IMR-90 (cell line): ENCODE measurements around the gene CD14.
"Not testable (repeated sequence)": the region's sequence is repeated elsewhere in the genome, so short reads cannot be mapped to it uniquely, and the experiment has no call there.

ENCODE experiments used
- MAFK ChIP-seq: IDR thresholded peaks from 2 replicates; pipeline ENCODE4 v1.6.1; 2012; ENCODE audit warnings: low read depth, low read length, improper control_type of control experiment
- POLR2A ChIP-seq: IDR thresholded peaks from 2 replicates; pipeline ENCODE4 v1.6.1; 2012; ENCODE audit warnings: mild to moderate bottlenecking, low read depth, low read length
- TF ChIP-seq, protein P1 (sequence below): fragments of 150-350 bp; IDR thresholded peaks from 2 replicates; pipeline ENCODE4 v1.6.1; 2017; ENCODE audit warnings: mild to moderate bottlenecking, antibody characterized with exemption, low read length, low read depth
- TF ChIP-seq, protein P2 (sequence below): conservative IDR thresholded peaks from 2 replicates; pipeline ENCODE4 v1.5.1; 2012; ENCODE audit warnings: mild to moderate bottlenecking, low read depth, low read length, improper control_type of control experiment

DNA sequence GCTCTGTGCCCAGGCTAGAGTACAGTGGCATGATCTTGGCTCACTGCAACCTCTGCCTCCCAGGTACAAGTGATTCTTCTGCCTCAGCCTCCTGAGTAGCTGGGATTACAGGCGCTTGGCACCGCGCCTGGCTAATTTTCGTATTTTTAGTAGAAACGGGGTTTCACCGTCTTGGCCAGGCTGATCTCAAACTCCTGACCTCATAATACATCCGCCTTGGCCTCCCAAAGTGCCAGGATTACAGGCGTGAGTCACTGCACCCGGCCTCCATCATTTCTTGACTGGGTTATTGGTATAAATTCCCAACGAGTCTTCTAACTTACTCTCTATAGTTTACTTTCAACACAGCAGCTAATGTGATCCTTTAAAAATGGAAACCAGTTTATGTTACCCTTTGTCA lies 8.1 kb downstream of the CD14 start:
- TF ChIP-seq, protein P1, sequence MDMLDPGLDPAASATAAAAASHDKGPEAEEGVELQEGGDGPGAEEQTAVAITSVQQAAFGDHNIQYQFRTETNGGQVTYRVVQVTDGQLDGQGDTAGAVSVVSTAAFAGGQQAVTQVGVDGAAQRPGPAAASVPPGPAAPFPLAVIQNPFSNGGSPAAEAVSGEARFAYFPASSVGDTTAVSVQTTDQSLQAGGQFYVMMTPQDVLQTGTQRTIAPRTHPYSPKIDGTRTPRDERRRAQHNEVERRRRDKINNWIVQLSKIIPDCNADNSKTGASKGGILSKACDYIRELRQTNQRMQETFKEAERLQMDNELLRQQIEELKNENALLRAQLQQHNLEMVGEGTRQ = not testable (repeated sequence)
- not testable (repeated sequence) for TF ChIP-seq MAFK, POLR2A
- TF ChIP-seq, protein P2, sequence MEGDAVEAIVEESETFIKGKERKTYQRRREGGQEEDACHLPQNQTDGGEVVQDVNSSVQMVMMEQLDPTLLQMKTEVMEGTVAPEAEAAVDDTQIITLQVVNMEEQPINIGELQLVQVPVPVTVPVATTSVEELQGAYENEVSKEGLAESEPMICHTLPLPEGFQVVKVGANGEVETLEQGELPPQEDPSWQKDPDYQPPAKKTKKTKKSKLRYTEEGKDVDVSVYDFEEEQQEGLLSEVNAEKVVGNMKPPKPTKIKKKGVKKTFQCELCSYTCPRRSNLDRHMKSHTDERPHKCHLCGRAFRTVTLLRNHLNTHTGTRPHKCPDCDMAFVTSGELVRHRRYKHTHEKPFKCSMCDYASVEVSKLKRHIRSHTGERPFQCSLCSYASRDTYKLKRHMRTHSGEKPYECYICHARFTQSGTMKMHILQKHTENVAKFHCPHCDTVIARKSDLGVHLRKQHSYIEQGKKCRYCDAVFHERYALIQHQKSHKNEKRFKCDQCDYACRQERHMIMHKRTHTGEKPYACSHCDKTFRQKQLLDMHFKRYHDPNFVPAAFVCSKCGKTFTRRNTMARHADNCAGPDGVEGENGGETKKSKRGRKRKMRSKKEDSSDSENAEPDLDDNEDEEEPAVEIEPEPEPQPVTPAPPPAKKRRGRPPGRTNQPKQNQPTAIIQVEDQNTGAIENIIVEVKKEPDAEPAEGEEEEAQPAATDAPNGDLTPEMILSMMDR = not testable (repeated sequence)
